Measurements from ENCODE around the gene PDE10A. TPM values are rescaled to one million over a fixed set of nuclear protein-coding genes. Genes with fewer than 3 reads are reported as not detected.

Gene PDE10A
- total RNA-seq, 1 donor from 2014 or later: 14.4 TPM

GRCh38 chr6:165605182-165605875 lies 57.7 kb downstream of the PDE10A start:
- DNase-seq (ENCODE audit: low spot score, unreplicated experiment): no peak
- H3K4me3 Mint-ChIP-seq (ENCODE audit: low read depth): no peak overlapping the region
- H3K27me3 Mint-ChIP-seq: no peaks in the 10 kb centered on the region
- TF ChIP-seq CTCF (IDR thresholded peaks at IDR 0.05; ENCODE audit: unreplicated experiment): no peak
- peaks cover 10% of the 10 kb centered on the region for H3K4me1 Mint-ChIP-seq (ENCODE audit: low read depth)
- peaks cover 1% of the 10 kb centered on the region for H3K36me3 Mint-ChIP-seq (ENCODE audit: insufficient read depth)
- no peak overlapping the region for H3K27ac Mint-ChIP-seq
- H3K9me3 Mint-ChIP-seq (ENCODE audit: low read depth): no peaks in the 10 kb centered on the region

- Mint-ChIP-seq H3K4me3 (ENCODE audit: low read depth) (no peak overlapping the region), H3K4me1 (ENCODE audit: low read depth) (peaks cover 14% of the 10 kb centered on the region), H3K27me3 (no peaks in the 10 kb centered on the region), H3K36me3 (ENCODE audit: insufficient read depth) (no peaks in the 10 kb centered on the region), H3K9me3 (ENCODE audit: low read depth) (no peaks in the 10 kb centered on the region), H3K27ac (peak overlapping the region; percentile 60)
- no peak for TF ChIP-seq CTCF (IDR thresholded peaks at IDR 0.05; ENCODE audit: unreplicated experiment)
- DNase-seq (ENCODE audit: low spot score, unreplicated experiment): no peak
Observed at GRCh38 chr6:165602291-165602690, 60.8 kb downstream of the PDE10A start.

GRCh38 chr6:165600606-165601005 lies 62.4 kb downstream of the PDE10A start:
- H3K36me3 Mint-ChIP-seq (ENCODE audit: insufficient read depth): no peaks in the 10 kb centered on the region
- peaks cover 11% of the 10 kb centered on the region for H3K4me1 Mint-ChIP-seq (ENCODE audit: low read depth)
- no peak for DNase-seq (ENCODE audit: low spot score, unreplicated experiment)
- no peaks in the 10 kb centered on the region for H3K27me3 Mint-ChIP-seq
- H3K4me3 Mint-ChIP-seq (ENCODE audit: low read depth): no peak overlapping the region
- TF ChIP-seq CTCF (IDR thresholded peaks at IDR 0.05; ENCODE audit: unreplicated experiment): no peak
- no peaks in the 10 kb centered on the region for H3K9me3 Mint-ChIP-seq (ENCODE audit: low read depth)
- H3K27ac Mint-ChIP-seq: no peak overlapping the region

- H3K9me3 Mint-ChIP-seq (ENCODE audit: low read depth): no peaks in the 10 kb centered on the region
- TF ChIP-seq CTCF (IDR thresholded peaks at IDR 0.05; ENCODE audit: unreplicated experiment): no peak
- H3K4me1 Mint-ChIP-seq (ENCODE audit: low read depth): peaks cover 11% of the 10 kb centered on the region
- H3K27ac Mint-ChIP-seq: no peak overlapping the region
- H3K27me3 Mint-ChIP-seq: no peaks in the 10 kb centered on the region
- no peaks in the 10 kb centered on the region for H3K36me3 Mint-ChIP-seq (ENCODE audit: insufficient read depth)
- no peak for DNase-seq (ENCODE audit: low spot score, unreplicated experiment)
- no peak overlapping the region for H3K4me3 Mint-ChIP-seq (ENCODE audit: low read depth)
Observed at GRCh38 chr6:165599596-165600487, 63.2 kb downstream of the PDE10A start.

DNA sequence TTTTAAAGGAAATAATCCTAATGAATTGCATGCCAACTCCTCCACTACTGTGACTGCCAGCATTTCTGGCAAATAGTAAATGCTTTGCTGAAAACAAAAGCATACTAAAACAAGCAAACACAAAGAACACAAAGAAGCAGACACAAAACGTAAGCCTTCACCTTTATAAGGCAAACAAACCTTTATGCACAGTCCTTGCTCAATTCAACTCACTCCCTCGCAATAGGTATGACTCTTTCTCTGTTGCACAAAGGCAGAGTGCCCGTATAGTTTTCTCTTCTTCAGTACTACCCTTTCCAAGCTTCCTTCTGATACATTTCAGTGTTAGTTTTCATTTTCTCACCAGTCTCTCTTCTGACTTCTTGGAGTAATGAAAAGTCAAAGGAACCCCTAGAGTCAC lies 63.9 kb downstream of the PDE10A start:
- H3K4me1 Mint-ChIP-seq (ENCODE audit: low read depth): peaks cover 11% of the 10 kb centered on the region
- no peak for TF ChIP-seq CTCF (IDR thresholded peaks at IDR 0.05; ENCODE audit: unreplicated experiment)
- no peak for DNase-seq (ENCODE audit: low spot score, unreplicated experiment)
- H3K27ac Mint-ChIP-seq: no peak overlapping the region
- H3K9me3 Mint-ChIP-seq (ENCODE audit: low read depth): peaks cover 6% of the 10 kb centered on the region
- H3K4me3 Mint-ChIP-seq (ENCODE audit: low read depth): no peak overlapping the region
- no peaks in the 10 kb centered on the region for H3K27me3 Mint-ChIP-seq
- H3K36me3 Mint-ChIP-seq (ENCODE audit: insufficient read depth): no peaks in the 10 kb centered on the region
